ENCODE results near the gene SMIM44.

Gene SMIM44

GRCh38 chr19:3433313-3433712 is 49.9 kb downstream of the SMIM44 start:
- no peak for DNase-seq
